Testis (tissue), 3 donors: ENCODE results near the gene SDK1. TPM values are rescaled to one million over a fixed set of nuclear protein-coding genes. Genes with fewer than 3 reads are reported as not detected.

Source experiments
- DNase-seq: peaks from one replicate; pipeline ENCODE4 v3.0.0-alpha.2; 2019
- H3K27ac ChIP-seq, 2 donors: fragments of 200-600 bp; sonication (generic); one replicate each; pipeline ENCODE4 v1.5.1; 2019
- H3K27me3 ChIP-seq: fragments of 200-600 bp; sonication (generic); one replicate; pipeline ENCODE4 v1.5.1; 2019
- H3K36me3 ChIP-seq: fragments of 200-600 bp; sonication (generic); one replicate; pipeline ENCODE4 v1.5.1; 2017; ENCODE audit warnings: low read depth; ENCODE audit errors: missing control alignments
- H3K4me1 ChIP-seq: fragments of 200-600 bp; sonication (generic); one replicate; pipeline ENCODE4 v1.5.1; 2019
- H3K4me3 ChIP-seq, 2 donors: fragments of 200-600 bp; sonication (generic); one replicate each; pipeline ENCODE4 v1.5.1; 2017 to 2019
- H3K9me3 ChIP-seq: fragments of 200-600 bp; sonication (generic); one replicate; pipeline ENCODE4 v1.5.1; 2017
- POLR2A ChIP-seq: fragments of 450-650 bp; IDR thresholded peaks from one replicate; pipeline ENCODE4 v1.6.1; 2017; ENCODE audit warnings: antibody characterized with exemption, mild to moderate bottlenecking, moderate library complexity
- WGBS, 2 donors: methylation state at CpG; one replicate each; pipeline ENCODE4 v1.1.5; 2018; 5-methylcytosine and 5-hydroxymethylcytosine counted together
- intact Hi-C: fragments of 100-400 bp; cut with DNase I; formaldehyde crosslinking; loops from one replicate; pipeline ENCODE4 v1.15.1; 2023; ENCODE audit warnings: low total_unique reads
- polyA plus RNA-seq: library from polyadenylated mRNA; stranded (reverse); fragments of 350-450 nt; fragmentation: Illumina TruSeq; extraction: RNeasy Lipid Tissue Mini Kit (QIAGEN cat#74804); gene quantifications from one replicate; pipeline ENCODE4 v1.2.3, GENCODE V29; 2014; ENCODE audit warnings: low read depth, low replicate concordance; ENCODE audit not compliant: insufficient read depth
- total RNA-seq, 2 donors: library from RNA; depleted of rRNA; stranded (reverse); fragments of >200 nt; gene quantifications; one replicate each; pipeline ENCODE4 v1.2.3, GENCODE V29; 2016
- TF ChIP-seq, protein P1 (sequence below), 3 experiments: fragments of 450-650 bp in 2 of 3; fragments of 200-600 bp in 1 of 3; sonication (generic) in 1 of 3; IDR thresholded peaks; one replicate each; pipeline ENCODE4 v1.5.1; 2016 to 2019; ENCODE audit warnings: antibody characterized with exemption in 3 of 3, mild to moderate bottlenecking in 2 of 3, moderate library complexity in 1 of 3

Gene SDK1
- total and polyA plus RNA-seq, 3 donors from 2014 or later: 20.0 to 36.2 (median 24.9) TPM

DNA sequence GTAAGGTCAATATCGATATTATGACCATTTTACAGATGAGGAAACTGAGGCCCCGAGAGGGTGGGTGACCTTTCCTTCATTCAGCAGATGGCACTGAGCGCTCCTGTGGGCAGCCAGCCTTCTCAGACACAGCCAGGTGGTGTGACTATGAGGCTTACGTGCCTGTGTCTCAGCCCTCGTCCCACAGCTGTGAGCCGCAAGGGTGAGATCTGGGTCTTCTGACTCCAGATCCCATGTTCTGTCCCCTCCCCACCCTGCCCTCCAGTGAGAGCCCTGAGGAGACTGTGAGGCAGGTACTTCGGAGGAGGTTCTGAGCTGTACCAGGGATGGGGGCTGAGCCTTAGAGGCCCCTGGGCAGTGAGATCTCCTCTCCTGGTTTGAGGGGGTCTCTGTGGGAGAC, 767.2 kb downstream of the SDK1 start:
- TF ChIP-seq, protein P1, sequence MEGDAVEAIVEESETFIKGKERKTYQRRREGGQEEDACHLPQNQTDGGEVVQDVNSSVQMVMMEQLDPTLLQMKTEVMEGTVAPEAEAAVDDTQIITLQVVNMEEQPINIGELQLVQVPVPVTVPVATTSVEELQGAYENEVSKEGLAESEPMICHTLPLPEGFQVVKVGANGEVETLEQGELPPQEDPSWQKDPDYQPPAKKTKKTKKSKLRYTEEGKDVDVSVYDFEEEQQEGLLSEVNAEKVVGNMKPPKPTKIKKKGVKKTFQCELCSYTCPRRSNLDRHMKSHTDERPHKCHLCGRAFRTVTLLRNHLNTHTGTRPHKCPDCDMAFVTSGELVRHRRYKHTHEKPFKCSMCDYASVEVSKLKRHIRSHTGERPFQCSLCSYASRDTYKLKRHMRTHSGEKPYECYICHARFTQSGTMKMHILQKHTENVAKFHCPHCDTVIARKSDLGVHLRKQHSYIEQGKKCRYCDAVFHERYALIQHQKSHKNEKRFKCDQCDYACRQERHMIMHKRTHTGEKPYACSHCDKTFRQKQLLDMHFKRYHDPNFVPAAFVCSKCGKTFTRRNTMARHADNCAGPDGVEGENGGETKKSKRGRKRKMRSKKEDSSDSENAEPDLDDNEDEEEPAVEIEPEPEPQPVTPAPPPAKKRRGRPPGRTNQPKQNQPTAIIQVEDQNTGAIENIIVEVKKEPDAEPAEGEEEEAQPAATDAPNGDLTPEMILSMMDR (IDR thresholded peaks at IDR 0.05): no peak
- TF ChIP-seq POLR2A: no peak
- Histone ChIP-seq H3K4me3 (no peak overlapping the region), H3K27ac (no peak overlapping the region), H3K36me3 (no peaks in the 10 kb centered on the region), H3K27me3 (no peaks in the 10 kb centered on the region), H3K9me3 (no peaks in the 10 kb centered on the region), H3K4me1 (no peaks in the 10 kb centered on the region)
- intact Hi-C loops: no loop called here
- DNase-seq: no peak
- WGBS, 2 donors: 96 to 100% methylated on average over 5 to 7 of the region's 7 CpGs

DNA sequence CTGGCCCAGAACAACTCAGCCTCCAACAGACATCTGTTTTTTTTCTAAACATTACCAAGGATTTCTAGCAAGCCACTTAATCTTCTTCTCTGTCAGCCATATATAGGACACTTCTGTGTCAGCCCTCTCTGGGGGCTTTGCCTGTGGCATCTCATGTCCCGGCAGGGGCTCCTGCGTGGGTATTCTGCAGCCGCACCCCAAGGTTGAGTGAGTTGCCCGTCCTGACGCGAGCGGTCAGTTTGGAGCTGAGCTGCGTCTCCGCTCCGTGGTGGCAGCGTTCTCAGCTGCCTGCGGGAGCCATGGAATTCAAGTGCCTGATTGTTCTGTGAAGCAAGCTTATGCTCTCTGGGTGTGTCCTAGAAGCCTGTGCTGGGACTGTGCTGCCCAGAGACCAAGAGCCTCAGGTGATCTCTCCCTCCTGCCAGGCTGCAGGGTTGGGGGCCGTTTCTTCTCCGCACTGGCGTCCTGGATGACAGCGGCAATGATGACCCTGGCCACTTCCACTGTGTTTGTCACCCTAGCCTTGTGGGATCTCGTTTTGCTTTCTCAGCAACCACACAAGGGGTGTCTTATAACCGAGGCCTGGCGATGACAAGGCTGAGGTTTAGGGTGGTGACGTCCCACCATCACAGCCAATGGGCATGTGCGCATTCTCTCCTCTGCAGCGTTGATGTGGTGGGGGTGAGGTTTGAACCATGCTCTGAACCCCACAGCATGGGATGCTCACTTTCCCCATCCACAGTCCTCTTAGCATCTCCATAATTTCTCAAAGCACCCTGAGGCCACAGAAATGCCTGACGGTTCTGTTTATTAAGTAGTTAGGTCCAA, 768.4 kb downstream of the SDK1 start:
- Histone ChIP-seq H3K36me3 (no peaks in the 10 kb centered on the region), H3K4me3 (no peak overlapping the region), H3K9me3 (no peaks in the 10 kb centered on the region), H3K4me1 (no peaks in the 10 kb centered on the region), H3K27ac (no peak overlapping the region), H3K27me3 (no peaks in the 10 kb centered on the region)
- 95% methylated on average over 19 to 23 of the region's 23 CpGs for WGBS, 2 donors
- intact Hi-C loops: no loop called here
- TF ChIP-seq, protein P1 (IDR thresholded peaks at IDR 0.05): no peak
- TF ChIP-seq POLR2A: no peak
- no peak for DNase-seq

DNA sequence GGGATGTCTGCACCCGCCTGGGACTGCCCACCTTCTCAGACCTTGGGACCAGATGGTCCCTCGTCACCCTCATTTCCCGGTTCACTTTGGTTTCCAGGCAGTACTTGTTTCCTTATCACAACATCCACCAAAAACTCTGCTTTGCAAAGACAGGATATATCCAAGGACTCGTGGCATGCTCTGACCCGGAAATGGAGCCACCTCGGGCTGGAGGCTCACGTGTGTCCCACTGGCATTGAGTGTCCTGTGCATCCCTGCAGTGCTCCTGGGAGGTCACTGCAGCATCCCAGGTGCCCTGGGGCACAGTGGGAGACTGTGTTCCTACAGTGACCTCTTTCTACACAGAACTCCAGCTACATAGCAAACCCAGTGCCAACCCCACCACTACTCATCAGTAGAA, 769.2 kb downstream of the SDK1 start:
- no peak for TF ChIP-seq POLR2A
- TF ChIP-seq, protein P1 (IDR thresholded peaks at IDR 0.05): no peak
- Histone ChIP-seq H3K27ac (no peak overlapping the region), H3K4me1 (no peaks in the 10 kb centered on the region), H3K27me3 (no peaks in the 10 kb centered on the region), H3K9me3 (no peaks in the 10 kb centered on the region), H3K36me3 (no peaks in the 10 kb centered on the region), H3K4me3 (no peak overlapping the region)
- intact Hi-C loops: no loop called here
- WGBS, 2 donors: 80 to 92% methylated on average over 7 of the region's 7 CpGs
- no peak for DNase-seq

DNA sequence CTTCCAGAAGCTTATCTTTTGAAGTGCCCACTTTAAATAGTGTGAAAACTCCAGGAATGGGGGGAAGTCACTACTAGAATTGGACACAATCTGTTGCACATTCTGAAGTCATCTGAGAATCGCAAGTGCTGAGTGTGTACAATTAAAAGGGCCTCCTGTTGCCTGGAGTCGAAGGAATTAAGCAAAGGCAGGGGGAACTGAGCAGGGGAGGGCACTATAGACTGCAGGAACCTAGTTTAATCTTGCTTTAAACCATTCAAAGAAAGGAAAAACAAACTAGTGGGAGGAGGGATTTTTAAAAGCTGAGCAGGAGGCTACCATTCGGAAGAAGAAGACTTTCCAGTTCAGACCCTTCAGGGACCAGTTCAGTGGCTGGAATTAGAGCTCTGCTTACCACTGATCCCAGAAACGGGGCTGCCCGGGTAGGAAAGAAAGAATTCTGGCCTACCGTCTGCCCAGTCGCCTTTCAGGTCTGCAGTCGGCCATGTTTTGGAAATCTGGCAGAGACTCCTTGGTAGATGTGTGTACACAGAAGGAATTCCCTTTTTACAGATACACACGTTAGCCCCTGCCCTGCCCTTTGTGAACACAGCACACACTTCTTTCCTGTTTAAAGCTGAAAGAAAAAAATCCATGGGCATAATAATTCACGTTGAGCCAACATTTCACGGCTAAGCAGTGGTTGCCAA, 770.5 kb downstream of the SDK1 start:
- DNase-seq: no peak

More for the DNA sequence above, 770.5 kb downstream of the SDK1 start:
- WGBS, 2 donors: 88 to 89% methylated on average over 11 of the region's 11 CpGs
- Histone ChIP-seq H3K27ac (no peak overlapping the region), H3K27me3 (no peaks in the 10 kb centered on the region), H3K4me3 (no peak overlapping the region), H3K4me1 (no peaks in the 10 kb centered on the region), H3K36me3 (no peaks in the 10 kb centered on the region), H3K9me3 (no peaks in the 10 kb centered on the region)
- TF ChIP-seq POLR2A: no peak
- TF ChIP-seq, protein P1 (IDR thresholded peaks at IDR 0.05): no peak
- intact Hi-C loops: no loop called here
